GM06990 (cell line): ENCODE data around the gene DYNC2I2.
A peak's percentile ranks its signal among the peaks of the same experiment; 100 is the strongest.

Experiments
- DNase-seq: peaks from one replicate; pipeline ENCODE4 v3.0.0-alpha.2; 2011; ENCODE audit not compliant: insufficient read length; ENCODE audit errors: extremely low read depth
- H3K27me3 ChIP-seq: replicated peaks from 2 replicates; pipeline ENCODE4 v1.6.0; 2011; ENCODE audit warnings: low read length; ENCODE audit not compliant: control insufficient read depth, insufficient read depth
- H3K36me3 ChIP-seq: 2 replicates; pipeline ENCODE4 v1.5.1; 2011; ENCODE audit warnings: low read length; ENCODE audit not compliant: control insufficient read depth, insufficient read depth
- H3K4me3 ChIP-seq: replicated peaks from 2 replicates; pipeline ENCODE4 v1.5.1; 2011; ENCODE audit warnings: low read depth, mild to moderate bottlenecking, control low read depth, low read length
- CTCF ChIP-seq: IDR thresholded peaks from 2 replicates; pipeline ENCODE4 v1.5.1; 2011; ENCODE audit warnings: low read length, control low read depth, mild to moderate bottlenecking, inconsistent platforms; ENCODE audit not compliant: insufficient read depth, poor library complexity, severe bottlenecking

Gene DYNC2I2

GRCh38 chr9:128656416-128657343 lies at the start of gene DYNC2I2:
Gene DYNC2I2, minus strand, starts transcription at chr9:128656847. Its CDS starts 121 bp downstream, at chr9:128656726.
- Histone ChIP-seq H3K4me3 (peak within 1 kb of the TSS; percentile 70), H3K27me3 (no peaks in the 10 kb centered on the region), H3K36me3 (no peaks in the 10 kb centered on the region)
- TF ChIP-seq CTCF: no peak
- peak; percentile 87 for DNase-seq

- TF ChIP-seq CTCF: no peak
- no peaks in the 10 kb centered on the region for H3K27me3 ChIP-seq
Observed at GRCh38 chr9:128706045-128706444, 49.4 kb upstream of the DYNC2I2 start.

GRCh38 chr9:128705051-128705965 lies 48.7 kb upstream of the DYNC2I2 start:
- no peak for TF ChIP-seq CTCF
- DNase-seq: no peak
- Histone ChIP-seq H3K4me3 (no peak overlapping the region), H3K27me3 (no peaks in the 10 kb centered on the region), H3K36me3 (no peaks in the 10 kb centered on the region)

More at GRCh38 chr9:128706045-128706444, 49.4 kb upstream of the DYNC2I2 start:
- H3K4me3 ChIP-seq: no peak overlapping the region
- H3K36me3 ChIP-seq: no peaks in the 10 kb centered on the region
- no peak for DNase-seq

- no peak for TF ChIP-seq CTCF
- Histone ChIP-seq H3K4me3 (no peak overlapping the region), H3K27me3 (no peaks in the 10 kb centered on the region), H3K36me3 (no peaks in the 10 kb centered on the region)
- no peak for DNase-seq
Observed at GRCh38 chr9:128704356-128704670, 47.7 kb upstream of the DYNC2I2 start.

GRCh38 chr9:128703616-128704355 lies 47.1 kb upstream of the DYNC2I2 start:
- no peak for TF ChIP-seq CTCF
- no peak for DNase-seq
- Histone ChIP-seq H3K36me3 (no peaks in the 10 kb centered on the region), H3K4me3 (peak overlapping the region; percentile 65), H3K27me3 (no peaks in the 10 kb centered on the region)
